K562 (cell line): ENCODE results near the gene TBL1Y. TPM values are rescaled to one million over a fixed set of nuclear protein-coding genes. Genes with fewer than 3 reads are reported as not detected.

Source experiments
- ATAC-seq: fragments of 200-7000 bp; cut with Tn5 transposase; 3 replicates; pipeline ENCODE4 v1.9.1; 2020; ENCODE audit warnings: moderate library complexity
- BruUV-seq: library from RNA; stranded (reverse); fragments of 400-500 nt; replicated peaks from 2 replicates; lab custom pipeline; 2021; lab: Mats Ljungman, UMichigan
- CTCF ChIA-PET: fragments of 300-600 bp; formaldehyde crosslinking; extraction: SDS; loops from one replicate; lab custom pipeline; 2021; ENCODE audit warnings: low intra/inter-chr PET ratio; lab: Yijun Ruan, JAX
- POLR2A ChIA-PET: fragments of 300-600, 350-650 bp; sonication (Branson Sonifier 250); formaldehyde crosslinking; extraction: SDS; loops from one replicate; lab custom pipeline; 2021; ENCODE audit warnings: antibody characterized with exemption, inconsistent platforms; lab: Yijun Ruan, JAX
- DNase-seq, 4 experiments: peaks; one replicate each; pipeline versions ENCODE4 v3.0.0 to v3.0.0-alpha.2; 2011 to 2018; ENCODE audit warnings: low spot score in 3 of 4, mixed read lengths in 3 of 4; ENCODE audit errors: extremely low read depth in 1 of 4
- FAIRE-seq: peaks from 2 replicates; lab custom pipeline; 2011; peaks lifted over from hg19 to GRCh38; lab: Jason Lieb, UNC
- H2AFZ ChIP-seq: 2 replicates; pipeline ENCODE4 v1.6.0; 2011; ENCODE audit warnings: low read depth, low read length, control low read depth, inconsistent platforms
- H3K27ac ChIP-seq: fragments of 200-600 bp; 3 replicates; pipeline ENCODE4 v1.8.0; 2011; ENCODE audit warnings: low read depth, mild to moderate bottlenecking, control low read depth, inconsistent platforms, low read length, moderate library complexity, mixed read lengths; ENCODE audit errors: extremely low read depth
- H3K27me3 ChIP-seq, 2 experiments: fragments of 300-600 bp in 1 of 2; 2 replicates in 1 of 2; 3 replicates in 1 of 2; pipeline versions ENCODE4 v1.6.0 to v1.8.0; 2011; ENCODE audit warnings: inconsistent platforms in 2 of 2, low read length in 2 of 2, mild to moderate bottlenecking in 1 of 2, mixed read lengths in 1 of 2, moderate library complexity in 1 of 2; ENCODE audit not compliant: control insufficient read depth in 2 of 2, insufficient read depth in 2 of 2
- H3K36me3 ChIP-seq: fragments of 300-600 bp; 3 replicates; pipeline ENCODE4 v1.8.0; 2011; ENCODE audit warnings: mild to moderate bottlenecking, low read length, inconsistent platforms; ENCODE audit not compliant: control insufficient read depth, insufficient read depth
- H3K4me1 ChIP-seq, 2 experiments: fragments of 200-600 bp in 1 of 2; replicated peaks in 1 of 2; 2 replicates in 1 of 2; 3 replicates in 1 of 2; pipeline versions ENCODE4 v1.5.1 to v1.8.0; 2011; ENCODE audit warnings: inconsistent platforms in 2 of 2, low read length in 2 of 2, mild to moderate bottlenecking in 1 of 2, mixed read lengths in 1 of 2, moderate library complexity in 1 of 2; ENCODE audit not compliant: control insufficient read depth in 2 of 2, insufficient read depth in 2 of 2
- H3K4me2 ChIP-seq: 2 replicates; pipeline ENCODE4 v1.6.1; 2011; ENCODE audit warnings: low read length, control low read depth, inconsistent platforms, mixed read lengths; ENCODE audit not compliant: insufficient read depth
- H3K4me3 ChIP-seq: fragments of 200-600 bp; sonication (generic), shearing (Covaris generic); 2 replicates; pipeline ENCODE4 v1.5.1; 2016; ENCODE audit warnings: control low read depth, inconsistent platforms
- H3K79me2 ChIP-seq: fragments of 200-600 bp; 3 replicates; pipeline ENCODE4 v1.8.0; 2011; ENCODE audit warnings: low read length, inconsistent platforms; ENCODE audit not compliant: control insufficient read depth, insufficient read depth
- H3K9ac ChIP-seq, 2 experiments: 2 replicates each; pipeline versions ENCODE4 v1.6.0 to v1.6.1; 2011; ENCODE audit warnings: low read depth in 2 of 2, low read length in 2 of 2, control low read depth in 1 of 2, inconsistent platforms in 1 of 2, mild to moderate bottlenecking in 1 of 2, mixed read lengths in 1 of 2; ENCODE audit not compliant: insufficient read depth in 1 of 2
- H3K9me1 ChIP-seq: one replicate; pipeline ENCODE4 v1.6.0; 2011; ENCODE audit warnings: inconsistent platforms, mild to moderate bottlenecking, low read length, moderate library complexity; ENCODE audit not compliant: control insufficient read depth, insufficient read depth
- H3K9me3 ChIP-seq: replicated peaks from 2 replicates; pipeline ENCODE4 v1.5.1; 2011; ENCODE audit warnings: low read depth, low read length, inconsistent platforms; ENCODE audit not compliant: control insufficient read depth, insufficient read depth
- H4K20me1 ChIP-seq: replicated peaks from 2 replicates; pipeline ENCODE4 v1.6.1; 2011; ENCODE audit warnings: low read length, inconsistent platforms, mixed read lengths; ENCODE audit not compliant: control insufficient read depth, insufficient read depth
- CREB3L1 ChIP-seq: fragments of 450-650 bp; IDR thresholded peaks from 2 replicates; pipeline ENCODE4 v1.6.1; 2014; ENCODE audit warnings: low read depth, mild to moderate bottlenecking, moderate library complexity, borderline replicate concordance
- CREBBP ChIP-seq: IDR thresholded peaks from one replicate; pipeline ENCODE4 v1.6.1; 2012; ENCODE audit warnings: low read depth, mild to moderate bottlenecking, control low read depth, inconsistent platforms, low read length
- HOMEZ ChIP-seq: fragments of 250-450 bp; sonication (Bioruptor Pico); IDR thresholded peaks from 2 replicates; pipeline ENCODE4 v1.4.0; 2020; ENCODE audit warnings: mild to moderate bottlenecking, moderate library complexity
- RFX7 ChIP-seq: fragments of 250-450 bp; sonication (Bioruptor Pico); IDR thresholded peaks from 2 replicates; pipeline ENCODE4 v1.5.1; 2021; ENCODE audit warnings: mild to moderate bottlenecking
- ZNF197 ChIP-seq: fragments of 200-800 bp; sonication (Bioruptor generic); IDR thresholded peaks from 2 replicates; pipeline ENCODE4 v1.6.1; 2016; ENCODE audit warnings: low read depth, missing genetic modification characterization, missing compliant biosample characterization
- WGBS: fragments of 100-300 bp; shearing (Covaris generic); methylation state at CpG from one replicate; pipeline ENCODE4 v1.1.6; 2016; ENCODE audit warnings: low coverage, mixed read lengths; ENCODE audit not compliant: insufficient coverage; ENCODE audit errors: missing lambda C conversion rate; 5-methylcytosine and 5-hydroxymethylcytosine counted together
- in situ Hi-C: fragments of 300-500 bp; cut with MboI; formaldehyde crosslinking; loops from 4 replicates; pipeline ENCODE4 v1.15.0; 2018; ENCODE audit warnings: inconsistent platforms, mixed read lengths
- intact Hi-C: fragments of 100-400 bp; cut with micrococcal nuclease; formaldehyde crosslinking; loops from 2 replicates; pipeline ENCODE4 v1.14.2; 2022
- polyA plus RNA-seq, 8 experiments: library from polyadenylated mRNA; depleted of rRNA in 4 of 8; stranded (reverse) in 5 of 8; unstranded in 3 of 8; fragments of >200 nt; fragmentation: Nextera tagmentation in 2 of 8; fragmentation: Illumina TruSeq in 1 of 8; extraction: Ambion mirVana in 2 of 8; extraction: Trizol in 1 of 8; gene quantifications; 2 replicates each; pipeline versions ENCODE4 v1.2.1 to v1.2.3, GENCODE V29; 2011 to 2014; ENCODE audit warnings: inconsistent platforms in 1 of 8, missing spikeins in 1 of 8
- total RNA-seq, 7 experiments: library from RNA; depleted of rRNA in 6 of 7; stranded (reverse); fragments of >200 nt in 6 of 7; fragmentation: Illumina TruSeq in 2 of 7; extraction: Trizol in 2 of 7; gene quantifications; 2 replicates each; pipeline versions ENCODE4 v1.2.1 to v1.2.3, GENCODE V29; 2011 to 2021; ENCODE audit warnings: low replicate concordance in 1 of 7

The TBL1Y gene
- total and polyA plus RNA-seq, 9 of the 15 experiments (the other 6 are each of a cell fraction or from before 2014, with no cell fraction given) = not detected

GRCh38 chrY:6987811-6988210 is 77.3 kb downstream of the TBL1Y start:
- BruUV-seq = no TSS peak
- in situ Hi-C loops = no loop called here
- TF ChIP-seq HOMEZ (CRISPR knock-in tag) = no peak
- no peak for TF ChIP-seq RFX7 (CRISPR knock-in tag)
- no peak for TF ChIP-seq CREB3L1
- TF ChIP-seq CREBBP = no peak
- TF ChIP-seq ZNF197 = no peak
- DNase-seq = no peak
- ChIA-PET POLR2A (no interaction called here), CTCF (no interaction called here)
- H3K4me3 ChIP-seq = no peak overlapping the region
- H3K9me1 ChIP-seq = no peaks in the 10 kb centered on the region
- H3K36me3 ChIP-seq = no peaks in the 10 kb centered on the region
- no peaks in the 10 kb centered on the region for H3K9me3 ChIP-seq
- ATAC-seq = no peak
- FAIRE-seq = no peak
- no peak overlapping the region for H3K4me2 ChIP-seq
- WGBS = no CpG with 5 or more reads among the region's 1 CpG
- H2AFZ ChIP-seq = no peak overlapping the region
- intact Hi-C loops = no loop called here
- no peaks in the 10 kb centered on the region for H3K79me2 ChIP-seq
- no peaks in the 10 kb centered on the region for H4K20me1 ChIP-seq
- H3K9ac ChIP-seq = no peak overlapping the region
- H3K27me3 ChIP-seq = no peaks in the 10 kb centered on the region
- no peak overlapping the region for H3K27ac ChIP-seq
- H3K4me1 ChIP-seq = no peaks in the 10 kb centered on the region
